ENCODE results near the gene CISH. TPM values are rescaled to one million over a fixed set of nuclear protein-coding genes. Genes with fewer than 3 reads are reported as not detected.

Gene CISH
- total RNA-seq, 1 experiment from 2014 or later: 2.3 TPM

DNA sequence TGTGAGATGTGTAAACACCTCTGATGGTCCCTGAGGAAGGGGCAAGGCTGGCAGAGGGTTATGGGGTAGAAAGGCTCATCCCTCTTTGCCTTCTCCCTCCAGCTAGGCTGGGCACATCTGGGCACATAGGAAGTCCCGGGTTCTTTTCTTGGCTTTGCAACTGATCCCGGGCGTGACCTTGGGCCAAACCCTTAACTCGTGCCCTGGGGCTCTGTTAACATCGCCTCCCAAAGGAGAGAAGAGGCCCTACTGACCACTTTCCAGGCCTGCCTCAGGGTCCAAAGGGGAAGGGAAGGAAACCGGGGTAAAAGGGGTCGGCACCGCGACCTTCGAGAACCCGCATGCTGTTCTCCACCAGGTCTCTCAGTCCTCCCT, 44.6 kb downstream of the CISH start:
- DNase-seq: no peak
- Histone ChIP-seq H3K9ac (ENCODE audit: low read length) (peak overlapping the region; percentile 64), H3K4me1 (ENCODE audit: insufficient read depth, low read length) (peaks cover 28% of the 10 kb centered on the region), H3K27me3 (ENCODE audit: low read length) (no peaks in the 10 kb centered on the region), H3K9me3 (ENCODE audit: low read length) (no peaks in the 10 kb centered on the region), H3K4me3 (ENCODE audit: low read length) (peak overlapping the region; percentile 77), H3K79me2 (ENCODE audit: low read length) (peaks cover 11% of the 10 kb centered on the region), H4K20me1 (ENCODE audit: low read length) (no peaks in the 10 kb centered on the region), H3K27ac (ENCODE audit: low read length) (no peak overlapping the region), H2AFZ (ENCODE audit: low read length) (peak overlapping the region; percentile 95), H3K36me3 (ENCODE audit: low read depth, low read length) (no peaks in the 10 kb centered on the region), H3F3A (ENCODE audit: low read length, unreplicated experiment) (peaks cover 4% of the 10 kb centered on the region), H3K9me2 (replicated peaks; ENCODE audit: low read length) (no peaks in the 10 kb centered on the region), H3K4me2 (ENCODE audit: low read length) (peak overlapping the region; percentile 88)
- TSS peak; percentile 29 for BruUV-seq (replicated peaks)
- no peak for ATAC-seq
- POLR2A ChIA-PET (ENCODE audit: unreplicated experiment): interaction anchor here (0.6 kb wide), 1 partner anchor 45 kb away, joined by 10 read pairs; no protein-coding TSS in a partner anchor
- intact Hi-C loops (cut with micrococcal nuclease): no loop called here
- CTCF ChIA-PET: no interaction called here
- TF ChIP-seq, protein P1, sequence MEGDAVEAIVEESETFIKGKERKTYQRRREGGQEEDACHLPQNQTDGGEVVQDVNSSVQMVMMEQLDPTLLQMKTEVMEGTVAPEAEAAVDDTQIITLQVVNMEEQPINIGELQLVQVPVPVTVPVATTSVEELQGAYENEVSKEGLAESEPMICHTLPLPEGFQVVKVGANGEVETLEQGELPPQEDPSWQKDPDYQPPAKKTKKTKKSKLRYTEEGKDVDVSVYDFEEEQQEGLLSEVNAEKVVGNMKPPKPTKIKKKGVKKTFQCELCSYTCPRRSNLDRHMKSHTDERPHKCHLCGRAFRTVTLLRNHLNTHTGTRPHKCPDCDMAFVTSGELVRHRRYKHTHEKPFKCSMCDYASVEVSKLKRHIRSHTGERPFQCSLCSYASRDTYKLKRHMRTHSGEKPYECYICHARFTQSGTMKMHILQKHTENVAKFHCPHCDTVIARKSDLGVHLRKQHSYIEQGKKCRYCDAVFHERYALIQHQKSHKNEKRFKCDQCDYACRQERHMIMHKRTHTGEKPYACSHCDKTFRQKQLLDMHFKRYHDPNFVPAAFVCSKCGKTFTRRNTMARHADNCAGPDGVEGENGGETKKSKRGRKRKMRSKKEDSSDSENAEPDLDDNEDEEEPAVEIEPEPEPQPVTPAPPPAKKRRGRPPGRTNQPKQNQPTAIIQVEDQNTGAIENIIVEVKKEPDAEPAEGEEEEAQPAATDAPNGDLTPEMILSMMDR (conservative IDR thresholded peaks at IDR 0.05; ENCODE audit: low read depth, low read length): no peak
- TF ChIP-seq EZH2 (IDR thresholded peaks at IDR 0.05; ENCODE audit: low read length, unreplicated experiment) (no peak), EZH2phosphoT487 (IDR thresholded peaks at IDR 0.05; ENCODE audit: borderline replicate concordance, low read length) (no peak)

GRCh38 chr3:50564321-50564720, 47.3 kb downstream of the CISH start:
- H3K4me1 ChIP-seq (ENCODE audit: insufficient read depth, low read length): peaks cover 21% of the 10 kb centered on the region
- peaks cover 4% of the 10 kb centered on the region for H3F3A ChIP-seq (ENCODE audit: low read length, unreplicated experiment)
- no peak for ATAC-seq
- no peak overlapping the region for H3K27ac ChIP-seq (ENCODE audit: low read length)
- TF ChIP-seq EZH2 (IDR thresholded peaks at IDR 0.05; ENCODE audit: low read length, unreplicated experiment) (no peak), EZH2phosphoT487 (IDR thresholded peaks at IDR 0.05; ENCODE audit: borderline replicate concordance, low read length) (no peak)
- intact Hi-C loops (cut with micrococcal nuclease): no loop called here
- no peak for DNase-seq
- no peaks in the 10 kb centered on the region for H3K36me3 ChIP-seq (ENCODE audit: low read depth, low read length)
- ChIA-PET POLR2A (ENCODE audit: unreplicated experiment) (no interaction called here), CTCF (no interaction called here)
- no peaks in the 10 kb centered on the region for H4K20me1 ChIP-seq (ENCODE audit: low read length)
- no peak overlapping the region for H2AFZ ChIP-seq (ENCODE audit: low read length)
- no peaks in the 10 kb centered on the region for H3K79me2 ChIP-seq (ENCODE audit: low read length)
- no peak overlapping the region for H3K4me3 ChIP-seq (ENCODE audit: low read length)
- H3K9ac ChIP-seq (ENCODE audit: low read length): no peak overlapping the region
- no TSS peak for BruUV-seq (replicated peaks)
- H3K4me2 ChIP-seq (ENCODE audit: low read length): no peak overlapping the region
- no peaks in the 10 kb centered on the region for H3K27me3 ChIP-seq (ENCODE audit: low read length)
- H3K9me2 ChIP-seq (replicated peaks; ENCODE audit: low read length): no peaks in the 10 kb centered on the region
- H3K9me3 ChIP-seq (ENCODE audit: low read length): no peaks in the 10 kb centered on the region

- ChIA-PET POLR2A (ENCODE audit: unreplicated experiment) (no interaction called here), CTCF (no interaction called here)
- no peak overlapping the region for H3K4me3 ChIP-seq (ENCODE audit: low read length)
- DNase-seq: no peak
- no peaks in the 10 kb centered on the region for H3K9me3 ChIP-seq (ENCODE audit: low read length)
- H3K27ac ChIP-seq (ENCODE audit: low read length): no peak overlapping the region
- no peaks in the 10 kb centered on the region for H3K79me2 ChIP-seq (ENCODE audit: low read length)
- TF ChIP-seq, protein P1 (conservative IDR thresholded peaks at IDR 0.05; ENCODE audit: low read depth, low read length): no peak
- no peak for TF ChIP-seq EZH2phosphoT487 (IDR thresholded peaks at IDR 0.05; ENCODE audit: borderline replicate concordance, low read length)
- TF ChIP-seq EZH2 (IDR thresholded peaks at IDR 0.05; ENCODE audit: low read length, unreplicated experiment): no peak
- no peaks in the 10 kb centered on the region for H3K9me2 ChIP-seq (replicated peaks; ENCODE audit: low read length)
- no peak overlapping the region for H3K4me2 ChIP-seq (ENCODE audit: low read length)
- H4K20me1 ChIP-seq (ENCODE audit: low read length): no peaks in the 10 kb centered on the region
- H3K36me3 ChIP-seq (ENCODE audit: low read depth, low read length): no peaks in the 10 kb centered on the region
- ATAC-seq: no peak
- BruUV-seq (replicated peaks): no TSS peak
- H3K9ac ChIP-seq (ENCODE audit: low read length): no peak overlapping the region
- peaks cover 4% of the 10 kb centered on the region for H3F3A ChIP-seq (ENCODE audit: low read length, unreplicated experiment)
- H3K27me3 ChIP-seq (ENCODE audit: low read length): no peaks in the 10 kb centered on the region
- no peak overlapping the region for H2AFZ ChIP-seq (ENCODE audit: low read length)
- peaks cover 21% of the 10 kb centered on the region for H3K4me1 ChIP-seq (ENCODE audit: insufficient read depth, low read length)
- intact Hi-C loops (cut with micrococcal nuclease): no loop called here
Observed at GRCh38 chr3:50563867-50564266, 47.7 kb downstream of the CISH start.

Data from PC-3 (cell line).